ENCODE data around the gene TRIO.

TRIO gene

DNA sequence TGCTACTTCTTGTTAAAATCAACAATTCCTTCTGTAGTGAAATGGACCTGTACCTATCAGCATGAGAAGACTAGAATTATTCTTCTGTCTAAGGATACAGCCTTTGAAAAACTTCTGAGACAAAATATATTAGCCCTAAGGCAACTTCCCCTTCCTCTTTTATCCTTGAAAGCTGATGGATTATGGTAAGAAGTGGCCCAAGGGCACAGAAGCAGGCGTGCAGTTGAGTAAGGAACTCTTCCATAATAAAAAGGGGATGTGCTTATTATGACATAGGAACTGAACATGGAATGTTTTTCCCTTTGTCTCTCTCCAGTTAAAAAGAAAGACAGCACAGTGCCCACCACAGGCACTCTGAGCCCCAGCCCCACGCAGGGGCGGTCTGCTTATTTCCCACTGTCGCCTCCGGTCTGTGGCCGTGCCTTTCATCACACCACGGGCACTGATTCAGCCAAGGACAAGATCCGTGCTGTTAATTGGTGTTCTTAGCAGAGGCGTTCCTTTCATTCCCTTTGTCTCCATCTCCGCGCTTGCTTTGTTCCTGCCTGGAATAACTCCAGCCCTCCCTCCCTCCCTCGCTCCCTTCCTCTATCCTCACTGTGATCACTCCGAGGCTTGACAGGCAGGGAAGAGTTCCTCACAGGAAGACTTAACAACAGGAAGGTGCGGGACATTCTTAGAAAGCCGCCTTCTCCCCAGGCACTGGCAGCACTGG, 302.6 kb downstream of the TRIO start:
- Histone ChIP-seq H3K18ac (ENCODE audit: low read length) (peak overlapping the region; percentile 35), H2AFZ (ENCODE audit: insufficient read depth, low read length, poor library complexity) (peak overlapping the region; percentile 24), H2BK120ac (ENCODE audit: insufficient read depth, low read length, poor library complexity) (peak overlapping the region; percentile 67), H3K36me3 (ENCODE audit: control insufficient read depth in 1 of 2, insufficient read depth in 2 of 2, low read length in 2 of 2) (peaks cover 5 to 7% of the 10 kb centered on the region in 2 experiments), H3K27me3 (ENCODE audit: insufficient read depth, low read length) (no peaks in the 10 kb centered on the region), H2BK5ac (ENCODE audit: low read depth, low read length, poor library complexity) (peak overlapping the region; percentile 87), H3K4me1 (ENCODE audit: control insufficient read depth in 1 of 2, insufficient read depth in 2 of 2, low read length in 2 of 2) (peaks cover 25 to 34% of the 10 kb centered on the region in 2 experiments), H3K14ac (ENCODE audit: low read length) (peak overlapping the region; percentile 64), H3K27ac (ENCODE audit: low read depth, low read length) (peak overlapping the region; percentile 81), H2BK12ac (ENCODE audit: low read length) (peak overlapping the region; percentile 30), H3K4me2 (ENCODE audit: low read length) (peak overlapping the region; percentile 28), H3K4me3 (ENCODE audit: low read depth, low read length) (no peak overlapping the region), H4K12ac (ENCODE audit: low read depth, low read length) (no peak overlapping the region), H4K8ac (ENCODE audit: low read depth, low read length) (peak overlapping the region; percentile 74), H4K91ac (ENCODE audit: low read depth, low read length) (peak overlapping the region; percentile 70), H2AK5ac (ENCODE audit: low read length) (no peak overlapping the region), H3K79me1 (ENCODE audit: low read length) (peaks cover 16% of the 10 kb centered on the region), H3K79me2 (ENCODE audit: control insufficient read depth, insufficient read depth, low read length, poor library complexity) (peaks cover 3% of the 10 kb centered on the region), H3K9me3 (ENCODE audit: insufficient read depth, low read depth, low read length) (peaks cover 1% of the 10 kb centered on the region), H3K23ac (ENCODE audit: low read length) (no peak overlapping the region), H3K4ac (ENCODE audit: low read depth, low read length) (no peak overlapping the region), H3K9ac (ENCODE audit: low read length) (no peak overlapping the region)
- DNase-seq, result no peak
- no CpG with 5 or more reads among the region's 15 CpGs for WGBS (ENCODE audit: extremely low coverage, insufficient coverage, insufficient read length)

GRCh38 chr5:14447958-14448911, 305.1 kb downstream of the TRIO start:
- Histone ChIP-seq H4K8ac (ENCODE audit: low read depth, low read length) (no peak overlapping the region), H3K4me1 (ENCODE audit: control insufficient read depth in 1 of 2, insufficient read depth in 2 of 2, low read length in 2 of 2) (peaks cover 14 to 24% of the 10 kb centered on the region in 2 experiments), H2AFZ (ENCODE audit: insufficient read depth, low read length, poor library complexity) (no peak overlapping the region), H3K27me3 (ENCODE audit: insufficient read depth, low read length) (no peaks in the 10 kb centered on the region), H3K27ac (ENCODE audit: low read depth, low read length) (no peak overlapping the region), H4K12ac (ENCODE audit: low read depth, low read length) (no peak overlapping the region), H2AK5ac (ENCODE audit: low read length) (no peak overlapping the region), H3K14ac (ENCODE audit: low read length) (peak overlapping the region; percentile 39), H3K9ac (ENCODE audit: low read length) (no peak overlapping the region), H3K9me3 (ENCODE audit: insufficient read depth, low read depth, low read length) (peaks cover 1% of the 10 kb centered on the region), H2BK5ac (ENCODE audit: low read depth, low read length, poor library complexity) (no peak overlapping the region), H3K79me1 (ENCODE audit: low read length) (peaks cover 7% of the 10 kb centered on the region), H3K36me3 (ENCODE audit: control insufficient read depth in 1 of 2, insufficient read depth in 2 of 2, low read length in 2 of 2) (peaks cover 4 to 8% of the 10 kb centered on the region in 2 experiments), H4K91ac (ENCODE audit: low read depth, low read length) (peak overlapping the region; percentile 20), H3K79me2 (ENCODE audit: control insufficient read depth, insufficient read depth, low read length, poor library complexity) (no peaks in the 10 kb centered on the region), H3K4me3 (ENCODE audit: low read depth, low read length) (no peak overlapping the region), H3K4me2 (ENCODE audit: low read length) (no peak overlapping the region), H3K23ac (ENCODE audit: low read length) (no peak overlapping the region), H3K18ac (ENCODE audit: low read length) (peak overlapping the region; percentile 57), H2BK120ac (ENCODE audit: insufficient read depth, low read length, poor library complexity) (no peak overlapping the region), H3K4ac (ENCODE audit: low read depth, low read length) (no peak overlapping the region), H2BK12ac (ENCODE audit: low read length) (peak overlapping the region; percentile 41)
- WGBS (ENCODE audit: extremely low coverage, insufficient coverage, insufficient read length), result no CpG with 5 or more reads among the region's 17 CpGs
- no peak for DNase-seq

GRCh38 chr5:14449052-14449661, 306.0 kb downstream of the TRIO start:
- H2AFZ ChIP-seq (ENCODE audit: insufficient read depth, low read length, poor library complexity), result peak overlapping the region; percentile 1
- no peaks in the 10 kb centered on the region for H3K27me3 ChIP-seq (ENCODE audit: insufficient read depth, low read length)
- no peak overlapping the region for H4K12ac ChIP-seq (ENCODE audit: low read depth, low read length)
- H3K79me1 ChIP-seq (ENCODE audit: low read length), result peaks cover 7% of the 10 kb centered on the region
- no peak overlapping the region for H2AK5ac ChIP-seq (ENCODE audit: low read length)
- H3K14ac ChIP-seq (ENCODE audit: low read length), result no peak overlapping the region
- DNase-seq, result peak; percentile 82 to 83
- peaks cover 9 to 10% of the 10 kb centered on the region in 2 experiments for H3K36me3 ChIP-seq (ENCODE audit: control insufficient read depth in 1 of 2, insufficient read depth in 2 of 2, low read length in 2 of 2)
- H3K4me2 ChIP-seq (ENCODE audit: low read length), result no peak overlapping the region
- no peak overlapping the region for H3K27ac ChIP-seq (ENCODE audit: low read depth, low read length)
- no peak overlapping the region for H2BK12ac ChIP-seq (ENCODE audit: low read length)
- H2BK120ac ChIP-seq (ENCODE audit: insufficient read depth, low read length, poor library complexity), result no peak overlapping the region
- H3K4me1 ChIP-seq (ENCODE audit: control insufficient read depth in 1 of 2, insufficient read depth in 2 of 2, low read length in 2 of 2), result peaks cover 14 to 24% of the 10 kb centered on the region in 2 experiments
- no peak overlapping the region for H4K8ac ChIP-seq (ENCODE audit: low read depth, low read length)
- H3K4me3 ChIP-seq (ENCODE audit: low read depth, low read length), result no peak overlapping the region
- no peak overlapping the region for H2BK5ac ChIP-seq (ENCODE audit: low read depth, low read length, poor library complexity)
- no peak overlapping the region for H3K9ac ChIP-seq (ENCODE audit: low read length)
- H3K23ac ChIP-seq (ENCODE audit: low read length), result no peak overlapping the region
- no peak overlapping the region for H4K91ac ChIP-seq (ENCODE audit: low read depth, low read length)
- no peaks in the 10 kb centered on the region for H3K79me2 ChIP-seq (ENCODE audit: control insufficient read depth, insufficient read depth, low read length, poor library complexity)
- H3K18ac ChIP-seq (ENCODE audit: low read length), result no peak overlapping the region
- H3K9me3 ChIP-seq (ENCODE audit: insufficient read depth, low read depth, low read length), result peaks cover 1% of the 10 kb centered on the region
- no CpG with 5 or more reads among the region's 16 CpGs for WGBS (ENCODE audit: extremely low coverage, insufficient coverage, insufficient read length)
- H3K4ac ChIP-seq (ENCODE audit: low read depth, low read length), result no peak overlapping the region

GRCh38 chr5:14450018-14450524, 306.9 kb downstream of the TRIO start:
- no CpG with 5 or more reads among the region's 11 CpGs for WGBS (ENCODE audit: extremely low coverage, insufficient coverage, insufficient read length)
- H3K4ac ChIP-seq (ENCODE audit: low read depth, low read length), result no peak overlapping the region
- H3K4me1 ChIP-seq (ENCODE audit: control insufficient read depth in 1 of 2, insufficient read depth in 2 of 2, low read length in 2 of 2), result peaks cover 13 to 22% of the 10 kb centered on the region in 2 experiments
- H2BK12ac ChIP-seq (ENCODE audit: low read length), result no peak overlapping the region
- H3K27me3 ChIP-seq (ENCODE audit: insufficient read depth, low read length), result no peaks in the 10 kb centered on the region
- H4K91ac ChIP-seq (ENCODE audit: low read depth, low read length), result no peak overlapping the region
- no peak overlapping the region for H3K4me3 ChIP-seq (ENCODE audit: low read depth, low read length)
- no peak overlapping the region for H2BK5ac ChIP-seq (ENCODE audit: low read depth, low read length, poor library complexity)
- no peak overlapping the region for H3K14ac ChIP-seq (ENCODE audit: low read length)
- peaks cover 7% of the 10 kb centered on the region for H3K79me1 ChIP-seq (ENCODE audit: low read length)
- H2AK5ac ChIP-seq (ENCODE audit: low read length), result no peak overlapping the region
- no peak for DNase-seq
- no peaks in the 10 kb centered on the region for H3K79me2 ChIP-seq (ENCODE audit: control insufficient read depth, insufficient read depth, low read length, poor library complexity)
- H4K8ac ChIP-seq (ENCODE audit: low read depth, low read length), result no peak overlapping the region
- H3K9ac ChIP-seq (ENCODE audit: low read length), result no peak overlapping the region
- H3K9me3 ChIP-seq (ENCODE audit: insufficient read depth, low read depth, low read length), result peaks cover 1% of the 10 kb centered on the region
- peaks cover 15% of the 10 kb centered on the region in 2 experiments for H3K36me3 ChIP-seq (ENCODE audit: control insufficient read depth in 1 of 2, insufficient read depth in 2 of 2, low read length in 2 of 2)
- H3K4me2 ChIP-seq (ENCODE audit: low read length), result no peak overlapping the region
- H3K23ac ChIP-seq (ENCODE audit: low read length), result no peak overlapping the region
- no peak overlapping the region for H2AFZ ChIP-seq (ENCODE audit: insufficient read depth, low read length, poor library complexity)
- H4K12ac ChIP-seq (ENCODE audit: low read depth, low read length), result no peak overlapping the region
- no peak overlapping the region for H3K18ac ChIP-seq (ENCODE audit: low read length)
- H3K27ac ChIP-seq (ENCODE audit: low read depth, low read length), result no peak overlapping the region
- no peak overlapping the region for H2BK120ac ChIP-seq (ENCODE audit: insufficient read depth, low read length, poor library complexity)

All from trophoblast cell (in vitro differentiated cells and primary cell).